GM12878 (cell line): ENCODE data around the gene GALNTL6. TPM values are rescaled to one million over a fixed set of nuclear protein-coding genes. Genes with fewer than 3 reads are reported as not detected.

Source experiments
- ATAC-seq: fragments of 200-7000 bp; cut with Tn5 transposase; 3 replicates; pipeline ENCODE4 v1.9.1; 2020; ENCODE audit warnings: mild to moderate bottlenecking, moderate library complexity
- BruUV-seq: library from RNA; stranded (reverse); fragments of 400-500 nt; replicated peaks from 2 replicates; lab custom pipeline; 2021; lab: Mats Ljungman, UMichigan
- CTCF ChIA-PET: fragments of 300-600 bp; sonication (Branson Sonifier 250); formaldehyde crosslinking; extraction: SDS; loops from one replicate; lab custom pipeline; 2021; ENCODE audit warnings: inconsistent platforms; lab: Yijun Ruan, JAX
- POLR2A ChIA-PET: fragments of 350-600 bp; formaldehyde crosslinking; extraction: SDS; loops from one replicate; lab custom pipeline; 2021; ENCODE audit warnings: inconsistent platforms; lab: Charles Lee
- RAD21 ChIA-PET: fragments of 300-600 bp; sonication (Branson Sonifier 250); formaldehyde crosslinking; loops from one replicate; lab custom pipeline; 2023; ENCODE audit warnings: antibody characterized with exemption; ENCODE audit not compliant: unreplicated experiment; lab: Charles Lee
- SMC1A ChIA-PET: fragments of 300-600 bp; sonication (Branson Sonifier 250); formaldehyde crosslinking; loops from one replicate; lab custom pipeline; 2023; ENCODE audit not compliant: unreplicated experiment, uncharacterized antibody; lab: Charles Lee
- DNase-seq: peaks from one replicate; pipeline ENCODE4 v3.0.0-alpha.2; 2011; ENCODE audit warnings: low read depth, low spot score
- FAIRE-seq: peaks from 3 replicates; lab custom pipeline; 2011; peaks lifted over from hg19 to GRCh38; lab: Jason Lieb, UNC
- H2AFZ ChIP-seq: 2 replicates; pipeline ENCODE4 v1.6.0; 2011; ENCODE audit warnings: low read depth, low read length, control low read depth; ENCODE audit not compliant: control insufficient read depth
- H3K27ac ChIP-seq: 2 replicates; pipeline ENCODE4 v1.5.1; 2011; ENCODE audit warnings: control low read depth; ENCODE audit not compliant: control insufficient read depth, insufficient read depth
- H3K27me3 ChIP-seq, 2 experiments: replicated peaks in 1 of 2; 2 replicates each; pipeline versions ENCODE4 v1.6.0 to v1.6.1; 2011; ENCODE audit warnings: low read length in 1 of 2; ENCODE audit not compliant: control insufficient read depth in 2 of 2, insufficient read depth in 2 of 2
- H3K36me3 ChIP-seq, 2 experiments: 2 replicates each; pipeline ENCODE4 v1.5.1; 2011; ENCODE audit warnings: low read length in 1 of 2; ENCODE audit not compliant: control insufficient read depth in 2 of 2, insufficient read depth in 2 of 2
- H3K4me1 ChIP-seq: 2 replicates; pipeline ENCODE4 v1.6.1; 2011; ENCODE audit warnings: mild to moderate bottlenecking, low read length, moderate library complexity, mixed read lengths; ENCODE audit not compliant: control insufficient read depth, insufficient read depth
- H3K4me2 ChIP-seq: 2 replicates; pipeline ENCODE4 v1.6.0; 2011; ENCODE audit warnings: control low read depth; ENCODE audit not compliant: control insufficient read depth, insufficient read depth
- H3K4me3 ChIP-seq: fragments of 200-600 bp; sonication (generic); 2 replicates; pipeline ENCODE4 v1.5.1; 2016
- H3K79me2 ChIP-seq: 2 replicates; pipeline ENCODE4 v1.6.0; 2011; ENCODE audit warnings: low read length; ENCODE audit not compliant: control insufficient read depth, insufficient read depth
- H3K9ac ChIP-seq: 2 replicates; pipeline ENCODE4 v1.8.0; 2011; ENCODE audit warnings: low read length, control low read depth, mixed read lengths; ENCODE audit not compliant: control insufficient read depth, insufficient read depth
- H3K9me3 ChIP-seq: replicated peaks from 3 replicates; pipeline ENCODE4 v1.5.1; 2011; ENCODE audit warnings: mild to moderate bottlenecking, low read length; ENCODE audit not compliant: control insufficient read depth, insufficient read depth
- H4K20me1 ChIP-seq: 2 replicates; pipeline ENCODE4 v1.6.0; 2011; ENCODE audit not compliant: control insufficient read depth, insufficient read depth
- CREM ChIP-seq: IDR thresholded peaks from 2 replicates; pipeline ENCODE4 v1.6.1; 2014; ENCODE audit warnings: antibody characterized with exemption, low read depth
- IRF4 ChIP-seq: IDR thresholded peaks from 2 replicates; pipeline ENCODE4 v1.6.1; 2011; ENCODE audit warnings: low read depth, low read length
- JUNB ChIP-seq: IDR thresholded peaks from 2 replicates; pipeline ENCODE4 v1.6.1; 2016; ENCODE audit warnings: antibody characterized with exemption, mild to moderate bottlenecking
- JUND ChIP-seq: IDR thresholded peaks from 2 replicates; pipeline ENCODE4 v1.6.1; 2012; ENCODE audit warnings: low read depth, mild to moderate bottlenecking, low read length, improper control_type of control experiment, moderate library complexity
- RCOR1 ChIP-seq: conservative IDR thresholded peaks from 2 replicates; pipeline ENCODE4 v1.6.1; 2012; ENCODE audit warnings: low read depth, low read length, improper control_type of control experiment
- SIX5 ChIP-seq: IDR thresholded peaks from 2 replicates; pipeline ENCODE4 v1.6.1; 2011; ENCODE audit warnings: mild to moderate bottlenecking, low read depth, low read length, moderate library complexity; ENCODE audit not compliant: severe bottlenecking
- ZNF217 ChIP-seq: fragments of 450-650 bp; IDR thresholded peaks from 2 replicates; pipeline ENCODE4 v1.6.1; 2017; ENCODE audit warnings: antibody characterized with exemption, mild to moderate bottlenecking
- in situ Hi-C: fragments of 300-500 bp; cut with MboI; formaldehyde crosslinking; loops from 9 replicates; pipeline ENCODE4 v1.14.3; 2018; ENCODE audit warnings: mixed read lengths
- intact Hi-C: fragments of 100-400 bp; cut with micrococcal nuclease; formaldehyde crosslinking; loops from one replicate; pipeline ENCODE4 v1.14.2; 2022; ENCODE audit not compliant: unreplicated experiment
- polyA plus RNA-seq, 11 experiments: library from polyadenylated mRNA; depleted of rRNA in 4 of 11; unstranded in 6 of 11; stranded (reverse) in 5 of 11; fragments of >200 nt; fragmentation: Nextera tagmentation in 4 of 11; fragmentation: Illumina TruSeq in 1 of 11; extraction: Ambion mirVana in 4 of 11; extraction: Trizol in 1 of 11; gene quantifications; 1 replicate in 1 of 11; 2 replicates in 10 of 11; pipeline versions ENCODE4 v1.2.1 to v1.2.3, GENCODE V29; 2011 to 2016; ENCODE audit warnings: inconsistent platforms in 2 of 11, missing spikeins in 2 of 11, low read depth in 1 of 11
- total RNA-seq, 4 experiments: library from RNA; depleted of rRNA in 3 of 4; stranded (reverse); fragments of >200 nt in 3 of 4; fragmentation: Illumina TruSeq in 1 of 4; extraction: Trizol in 1 of 4; gene quantifications; 2 replicates each; pipeline versions ENCODE4 v1.2.1 to v1.2.3, GENCODE V29; 2013 to 2021
- TF ChIP-seq, protein P1 (sequence below): fragments of 450-650 bp; IDR thresholded peaks from 2 replicates; pipeline ENCODE4 v1.6.1; 2016; ENCODE audit warnings: mild to moderate bottlenecking, moderate library complexity, borderline replicate concordance

GALNTL6 gene
- total and polyA plus RNA-seq, 10 of the 15 experiments (the other 5 are each of a cell fraction or from before 2014, with no cell fraction given) = 0.01 to 0.29 TPM; not detected in 8

DNA sequence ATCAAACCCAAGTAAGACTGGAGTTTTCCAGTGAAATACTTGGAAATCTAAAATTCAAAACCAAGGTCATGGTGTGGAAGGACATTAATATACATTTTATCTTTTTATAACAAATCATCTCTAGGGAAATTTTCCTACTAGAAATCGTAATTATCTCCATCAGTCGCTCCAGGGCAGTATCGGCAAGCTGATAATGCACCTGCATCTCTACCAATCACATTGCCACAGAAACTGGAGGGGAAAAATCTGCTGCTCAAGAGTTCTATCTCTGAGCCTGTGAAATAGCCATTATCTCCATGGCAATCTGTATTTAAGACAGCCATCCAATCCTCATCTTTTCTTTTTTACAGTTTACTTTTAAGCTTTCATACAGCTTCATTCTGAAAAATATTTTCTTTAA is 817.1 kb downstream of the GALNTL6 start (continued):
- TF ChIP-seq, protein P1, sequence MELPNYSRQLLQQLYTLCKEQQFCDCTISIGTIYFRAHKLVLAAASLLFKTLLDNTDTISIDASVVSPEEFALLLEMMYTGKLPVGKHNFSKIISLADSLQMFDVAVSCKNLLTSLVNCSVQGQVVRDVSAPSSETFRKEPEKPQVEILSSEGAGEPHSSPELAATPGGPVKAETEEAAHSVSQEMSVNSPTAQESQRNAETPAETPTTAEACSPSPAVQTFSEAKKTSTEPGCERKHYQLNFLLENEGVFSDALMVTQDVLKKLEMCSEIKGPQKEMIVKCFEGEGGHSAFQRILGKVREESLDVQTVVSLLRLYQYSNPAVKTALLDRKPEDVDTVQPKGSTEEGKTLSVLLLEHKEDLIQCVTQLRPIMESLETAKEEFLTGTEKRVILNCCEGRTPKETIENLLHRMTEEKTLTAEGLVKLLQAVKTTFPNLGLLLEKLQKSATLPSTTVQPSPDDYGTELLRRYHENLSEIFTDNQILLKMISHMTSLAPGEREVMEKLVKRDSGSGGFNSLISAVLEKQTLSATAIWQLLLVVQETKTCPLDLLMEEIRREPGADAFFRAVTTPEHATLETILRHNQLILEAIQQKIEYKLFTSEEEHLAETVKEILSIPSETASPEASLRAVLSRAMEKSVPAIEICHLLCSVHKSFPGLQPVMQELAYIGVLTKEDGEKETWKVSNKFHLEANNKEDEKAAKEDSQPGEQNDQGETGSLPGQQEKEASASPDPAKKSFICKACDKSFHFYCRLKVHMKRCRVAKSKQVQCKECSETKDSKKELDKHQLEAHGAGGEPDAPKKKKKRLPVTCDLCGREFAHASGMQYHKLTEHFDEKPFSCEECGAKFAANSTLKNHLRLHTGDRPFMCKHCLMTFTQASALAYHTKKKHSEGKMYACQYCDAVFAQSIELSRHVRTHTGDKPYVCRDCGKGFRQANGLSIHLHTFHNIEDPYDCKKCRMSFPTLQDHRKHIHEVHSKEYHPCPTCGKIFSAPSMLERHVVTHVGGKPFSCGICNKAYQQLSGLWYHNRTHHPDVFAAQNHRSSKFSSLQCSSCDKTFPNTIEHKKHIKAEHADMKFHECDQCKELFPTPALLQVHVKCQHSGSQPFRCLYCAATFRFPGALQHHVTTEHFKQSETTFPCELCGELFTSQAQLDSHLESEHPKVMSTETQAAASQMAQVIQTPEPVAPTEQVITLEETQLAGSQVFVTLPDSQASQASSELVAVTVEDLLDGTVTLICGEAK = no peak

DNA sequence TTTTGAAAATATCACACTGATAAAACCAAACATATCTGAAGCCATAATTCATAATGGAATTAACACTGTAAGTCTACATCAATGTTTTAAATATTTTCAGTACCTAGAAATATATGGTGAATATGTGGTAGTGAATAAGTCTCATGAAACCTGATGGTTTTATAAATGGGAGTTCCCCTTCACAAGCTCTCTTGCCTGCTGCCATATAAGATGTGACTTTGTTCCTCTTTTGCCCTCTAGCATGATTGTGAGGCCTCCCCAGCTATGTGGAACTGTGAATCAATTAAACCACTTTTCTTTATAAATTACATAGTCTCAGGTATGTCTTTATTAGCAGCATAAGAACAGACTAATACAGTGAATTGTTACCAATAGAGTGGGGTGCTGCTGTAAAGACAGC is 818.6 kb downstream of the GALNTL6 start:
- H3K4me2 ChIP-seq = no peak overlapping the region
- H3K9ac ChIP-seq = no peak overlapping the region
- H3K9me3 ChIP-seq = no peaks in the 10 kb centered on the region
- no TSS peak for BruUV-seq
- no peak overlapping the region for H2AFZ ChIP-seq
- intact Hi-C loops (no loop called here), in situ Hi-C loops (no loop called here)
- ATAC-seq = no peak
- ChIA-PET SMC1A (no interaction called here), RAD21 (no interaction called here), CTCF (no interaction called here), POLR2A (no interaction called here)
- no peak overlapping the region for H3K27ac ChIP-seq
- no peak for FAIRE-seq
- no peaks in the 10 kb centered on the region for H3K36me3 ChIP-seq
- no peaks in the 10 kb centered on the region for H3K27me3 ChIP-seq
- no peaks in the 10 kb centered on the region for H3K4me1 ChIP-seq
- TF ChIP-seq JUNB (no peak), CREM (no peak), JUND (no peak), IRF4 (no peak), RCOR1 (no peak), SIX5 (no peak), ZNF217 (no peak)
- no peaks in the 10 kb centered on the region for H3K79me2 ChIP-seq
- no peak for DNase-seq
- no peak overlapping the region for H3K4me3 ChIP-seq
- no peaks in the 10 kb centered on the region for H4K20me1 ChIP-seq
